ENCODE data around the gene PLEKHM2.
"Not testable (repeated sequence)": the region's sequence is repeated elsewhere in the genome, so short reads cannot be mapped to it uniquely, and the experiment has no call there.

DNA sequence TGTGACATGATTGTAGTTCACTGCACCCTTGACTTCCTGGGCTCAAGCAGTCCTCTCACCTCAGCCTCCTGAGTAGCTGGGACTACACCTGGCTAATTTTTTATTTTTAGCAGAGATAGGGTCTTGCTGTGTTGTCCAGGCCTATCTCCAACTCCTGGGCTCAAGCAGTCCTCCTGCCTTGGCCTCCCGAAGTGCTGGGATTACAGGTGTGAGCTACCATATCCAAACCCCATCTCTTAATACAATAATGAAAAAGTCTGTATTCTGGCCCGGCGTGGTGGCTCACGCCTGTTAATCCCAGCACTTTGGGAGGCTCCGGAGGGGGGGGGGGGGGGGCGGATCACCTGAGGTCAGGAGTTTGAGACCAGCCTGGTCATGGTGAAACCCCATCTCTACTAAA is 32.0 kb upstream of the PLEKHM2 start:
- TF ChIP-seq POLR2AphosphoS5, POLR2A (IDR thresholded peaks at IDR 0.05; ENCODE audit: low read depth, low read length): not testable (repeated sequence)

Measured in GM12892 (cell line).